SK-N-SH (cell line): ENCODE results near the gene SMYD3. TPM values are rescaled to one million over a fixed set of nuclear protein-coding genes. Genes with fewer than 3 reads are reported as not detected.

Source experiments
- CTCF ChIA-PET: fragments of 300-600, 350-600 bp; formaldehyde crosslinking; extraction: SDS; loops from one replicate; lab custom pipeline; 2021; lab: Yijun Ruan, JAX
- POLR2A ChIA-PET: fragments of 350-600 bp; sonication (Branson Sonifier 250); formaldehyde crosslinking; extraction: SDS; loops from one replicate; lab custom pipeline; 2020; ENCODE audit warnings: antibody characterized with exemption, inconsistent platforms; lab: Yijun Ruan, JAX
- DNase-seq: peaks from one replicate; pipeline ENCODE4 v3.0.0; 2012
- H2AFZ ChIP-seq: fragments of 200-600 bp; sonication (generic); 2 replicates; pipeline ENCODE4 v1.8.1; 2016; ENCODE audit warnings: antibody characterized with exemption, mild to moderate bottlenecking, low read depth
- H3F3A ChIP-seq: fragments of 200-600 bp; sonication (generic); replicated peaks from 2 replicates; pipeline ENCODE3; 2016; ENCODE audit warnings: antibody characterized with exemption, mild to moderate bottlenecking; ENCODE audit not compliant: insufficient read depth
- H3K27ac ChIP-seq, 2 experiments: fragments of 200-500 bp in 1 of 2; fragments of 200-600 bp in 1 of 2; sonication (Bioruptor generic) in 1 of 2; sonication (generic), shearing (Covaris generic) in 1 of 2; 2 replicates each; pipeline versions ENCODE4 v1.5.1 to v1.6.1; 2014 to 2016; ENCODE audit warnings: low read depth in 2 of 2, inconsistent platforms in 1 of 2, low read length in 1 of 2, mild to moderate bottlenecking in 1 of 2, mixed read lengths in 1 of 2
- H3K27me3 ChIP-seq: fragments of 200-600 bp; sonication (generic), shearing (Covaris generic); 2 replicates; pipeline ENCODE4 v1.6.1; 2016; ENCODE audit warnings: mixed run types; ENCODE audit not compliant: insufficient read depth
- H3K36me3 ChIP-seq, 2 experiments: fragments of 200-500 bp in 1 of 2; fragments of 200-600 bp in 1 of 2; sonication (Bioruptor generic) in 1 of 2; sonication (generic) in 1 of 2; replicated peaks in 1 of 2; 2 replicates each; pipeline versions ENCODE3 to v1.5.1; 2014 to 2016; ENCODE audit warnings: low read length in 1 of 2, mild to moderate bottlenecking in 1 of 2; ENCODE audit not compliant: insufficient read depth in 2 of 2, control insufficient read depth in 1 of 2
- H3K4me1 ChIP-seq, 2 experiments: fragments of 200-500 bp in 1 of 2; fragments of 200-600 bp in 1 of 2; sonication (Bioruptor generic) in 1 of 2; sonication (generic), shearing (Covaris generic) in 1 of 2; 2 replicates each; pipeline versions ENCODE4 v1.5.1 to v1.6.1; 2014 to 2016; ENCODE audit warnings: low read depth in 1 of 2, low read length in 1 of 2, mixed run types in 1 of 2; ENCODE audit not compliant: insufficient read depth in 2 of 2, control insufficient read depth in 1 of 2
- H3K4me2 ChIP-seq: fragments of 200-600 bp; sonication (generic), shearing (Covaris generic); 2 replicates; pipeline ENCODE4 v1.6.1; 2017; ENCODE audit warnings: mixed run types
- H3K4me3 ChIP-seq, 2 experiments: fragments of 200-500 bp in 1 of 2; fragments of 200-600 bp in 1 of 2; sonication (Bioruptor generic) in 1 of 2; sonication (generic), shearing (Covaris generic) in 1 of 2; 2 replicates each; pipeline versions ENCODE4 v1.5.1 to v1.8.1; 2014 to 2016; ENCODE audit warnings: low read depth in 2 of 2, inconsistent platforms in 1 of 2, low read length in 1 of 2, mild to moderate bottlenecking in 1 of 2, mixed read lengths in 1 of 2, moderate library complexity in 1 of 2
- H3K79me2 ChIP-seq: fragments of 200-600 bp; sonication (generic); 2 replicates; pipeline ENCODE4 v1.8.1; 2017; ENCODE audit warnings: mild to moderate bottlenecking; ENCODE audit not compliant: insufficient read depth
- H3K9ac ChIP-seq: fragments of 200-600 bp; sonication (generic); 2 replicates; pipeline ENCODE4 v1.6.1; 2017; ENCODE audit warnings: mixed run types
- H3K9me2 ChIP-seq: fragments of 200-600 bp; sonication (generic); 2 replicates; pipeline ENCODE4 v1.6.1; 2017; ENCODE audit warnings: mixed run types
- H3K9me3 ChIP-seq: fragments of 200-600 bp; sonication (generic); 2 replicates; pipeline ENCODE4 v1.6.1; 2017; ENCODE audit warnings: mixed run types, mild to moderate bottlenecking, moderate library complexity
- H4K20me1 ChIP-seq: fragments of 200-600 bp; sonication (generic); 2 replicates; pipeline ENCODE4 v1.6.1; 2017; ENCODE audit warnings: mild to moderate bottlenecking, mixed run types; ENCODE audit not compliant: insufficient read depth
- CHD2 ChIP-seq: fragments of 150-350 bp; IDR thresholded peaks from 2 replicates; pipeline ENCODE4 v1.6.1; 2018; ENCODE audit warnings: low read length; ENCODE audit not compliant: partially characterized antibody
- CTCF ChIP-seq: fragments of 200-600 bp; sonication (generic); IDR thresholded peaks from 2 replicates; pipeline ENCODE4 v1.6.1; 2017; ENCODE audit warnings: antibody characterized with exemption, mild to moderate bottlenecking, moderate library complexity
- EP300 ChIP-seq, 2 experiments: IDR thresholded peaks; 2 replicates each; pipeline versions ENCODE4 v1.4.0 to v1.6.1; 2012; ENCODE audit warnings: borderline replicate concordance in 1 of 2, low read depth in 1 of 2, low read length in 1 of 2
- FOSL2 ChIP-seq: IDR thresholded peaks from 2 replicates; pipeline ENCODE4 v1.4.0; 2012; ENCODE audit warnings: low read depth, mild to moderate bottlenecking, moderate library complexity, borderline replicate concordance
- FOXJ3 ChIP-seq: sonication (generic); formaldehyde crosslinking; IDR thresholded peaks from 2 replicates; pipeline ENCODE4 v1.5.1; 2020; ENCODE audit warnings: mild to moderate bottlenecking, missing genetic modification reagents
- FOXM1 ChIP-seq: IDR thresholded peaks from 2 replicates; pipeline ENCODE4 v1.4.0; 2012; ENCODE audit warnings: low read depth, mild to moderate bottlenecking
- GABPA ChIP-seq: IDR thresholded peaks from 2 replicates; pipeline ENCODE4 v1.4.0; 2012; ENCODE audit warnings: low read depth, mild to moderate bottlenecking
- JUND ChIP-seq: IDR thresholded peaks from 2 replicates; pipeline ENCODE4 v1.4.0; 2012
- MAX ChIP-seq: IDR thresholded peaks from 2 replicates; pipeline ENCODE4 v1.4.0; 2012; ENCODE audit warnings: low read depth
- MEF2A ChIP-seq: IDR thresholded peaks from 2 replicates; pipeline ENCODE4 v1.4.0; 2012; ENCODE audit warnings: low read depth, borderline replicate concordance
- NFIC ChIP-seq: IDR thresholded peaks from 2 replicates; pipeline ENCODE4 v1.4.0; 2012; ENCODE audit warnings: borderline replicate concordance
- NRF1 ChIP-seq: IDR thresholded peaks from 2 replicates; pipeline ENCODE4 v1.6.1; 2012; ENCODE audit warnings: low read depth, mild to moderate bottlenecking, low read length
- PBX3 ChIP-seq: IDR thresholded peaks from 2 replicates; pipeline ENCODE4; 2012
- RAD21 ChIP-seq: IDR thresholded peaks from 2 replicates; pipeline ENCODE4 v1.6.1; 2012; ENCODE audit warnings: mild to moderate bottlenecking, low read length
- RCOR1 ChIP-seq: fragments of 150-350 bp; IDR thresholded peaks from 2 replicates; pipeline ENCODE4 v1.6.1; 2017; ENCODE audit warnings: antibody characterized with exemption, low read length
- RFX5 ChIP-seq: IDR thresholded peaks from 2 replicates; pipeline ENCODE4 v1.6.1; 2012; ENCODE audit warnings: mild to moderate bottlenecking, improper control_type of control experiment, low read length
- SIN3A ChIP-seq: IDR thresholded peaks from 2 replicates; pipeline ENCODE4 v1.6.1; 2012; ENCODE audit warnings: low read depth, mild to moderate bottlenecking, low read length, moderate library complexity, borderline replicate concordance
- SMC3 ChIP-seq: IDR thresholded peaks from 2 replicates; pipeline ENCODE4 v1.6.1; 2012; ENCODE audit warnings: low read depth, low read length, improper control_type of control experiment
- TCF12 ChIP-seq: IDR thresholded peaks from 2 replicates; pipeline ENCODE4 v1.4.0; 2012
- USF1 ChIP-seq: IDR thresholded peaks from 2 replicates; pipeline ENCODE4 v1.4.0; 2012; ENCODE audit warnings: low read depth, borderline replicate concordance
- YY1 ChIP-seq: IDR thresholded peaks from 2 replicates; pipeline ENCODE4 v1.4.0; 2012; ENCODE audit warnings: low read depth, mild to moderate bottlenecking
- ZBTB33 ChIP-seq: IDR thresholded peaks from 2 replicates; pipeline ENCODE4 v1.4.0; 2012; ENCODE audit warnings: low read depth, borderline replicate concordance
- WGBS: methylation state at CpG from one replicate; pipeline ENCODE4 v1.1.6; 2017; ENCODE audit warnings: low lambda C conversion rate; 5-methylcytosine and 5-hydroxymethylcytosine counted together
- polyA plus RNA-seq, 3 experiments: library from polyadenylated mRNA; depleted of rRNA; stranded (reverse); fragments of >200 nt; gene quantifications; 2 replicates each; pipeline ENCODE4 v1.2.3, GENCODE V29; 2012

The SMYD3 gene
- polyA plus RNA-seq, 1 of the 3 experiments (the other 2 are of a cell fraction): 31.4 TPM

GRCh38 chr1:245837718-245838117, 669.4 kb downstream of the SMYD3 start:
- H3K4me2 ChIP-seq: no peak overlapping the region

More at GRCh38 chr1:245837718-245838117, 669.4 kb downstream of the SMYD3 start:
- Histone ChIP-seq H4K20me1 (no peaks in the 10 kb centered on the region), H3K27ac (peak overlapping the region; percentile 39 to 63; a peak in 3 of 4 replicates), H3K4me1 (peaks cover 5 to 11% of the 10 kb centered on the region in 2 experiments; a peak in 3 of 4 replicates), H3K9ac (peak overlapping the region; percentile 29; the same call in 1 of the 2 replicates), H3K27me3 (no peaks in the 10 kb centered on the region), H3K79me2 (no peaks in the 10 kb centered on the region), H3K9me3 (no peaks in the 10 kb centered on the region), H3K4me3 (no peak overlapping the region), H3K36me3 (peaks cover 3% of the 10 kb centered on the region in 2 experiments), H3F3A (no peaks in the 10 kb centered on the region), H2AFZ (peak overlapping the region; percentile 6; the same call in 1 of the 2 replicates), H3K9me2 (no peaks in the 10 kb centered on the region)
- no peak for DNase-seq
- no peak; the same call in 1 of the 2 replicates for TF ChIP-seq TCF12
- TF ChIP-seq CTCF: no peak
- TF ChIP-seq FOXJ3 (CRISPR knock-in tag): no peak
- TF ChIP-seq EP300 (IDR thresholded peaks at IDR 0.05; ENCODE audit: borderline replicate concordance in 1 of 2, low read depth in 1 of 2, low read length in 1 of 2): peak in 1 of 2 experiments; percentile 26; a peak in 1 of 4 replicates
- TF ChIP-seq NFIC: no peak; the same call in 1 of the 2 replicates
- no peak for TF ChIP-seq RFX5
- TF ChIP-seq NRF1: no peak
- no peak for TF ChIP-seq PBX3
- no peak for TF ChIP-seq ZBTB33
- TF ChIP-seq GABPA: no peak
- TF ChIP-seq RCOR1: no peak
- no peak for TF ChIP-seq SMC3
- no peak for TF ChIP-seq USF1
- TF ChIP-seq YY1: no peak
- no peak for TF ChIP-seq FOXM1
- no peak for TF ChIP-seq CHD2
- no peak for TF ChIP-seq RAD21
- peak; percentile 47; the same call in 1 of the 2 replicates for TF ChIP-seq JUND
- TF ChIP-seq FOSL2: peak; percentile 54; the same call in 1 of the 2 replicates
- TF ChIP-seq MEF2A: no peak
- no peak for TF ChIP-seq SIN3A
- 0 out of 2 replicates have a peak, but pooled peaks have one; percentile 18 for TF ChIP-seq MAX
- POLR2A ChIA-PET: no interaction called here
- WGBS: 49% methylated on average over 5 of the region's 5 CpGs
- CTCF ChIA-PET: no interaction called here
